ACC112 (cell line): ENCODE measurements around the gene TMEM92.

ENCODE experiments used
- H2AFZ ChIP-seq: fragments of 200-600 bp; sonication (generic); one replicate; pipeline ENCODE4 v1.6.0; 2017; ENCODE audit warnings: antibody characterized with exemption, low read length; ENCODE audit not compliant: unreplicated experiment
- H3K27ac ChIP-seq: fragments of 200-600 bp; sonication (generic); 2 replicates; pipeline ENCODE4 v1.5.1; 2014; ENCODE audit warnings: low read depth, mild to moderate bottlenecking, antibody characterized with exemption, low read length, moderate library complexity
- H3K27me3 ChIP-seq: fragments of 200-600 bp; sonication (generic); 2 replicates; pipeline ENCODE4 v1.6.1; 2014; ENCODE audit warnings: mild to moderate bottlenecking, antibody characterized with exemption, low read length, moderate library complexity, mixed read lengths; ENCODE audit not compliant: insufficient read depth
- H3K36me3 ChIP-seq: fragments of 200-600 bp; sonication (generic); 2 replicates; pipeline ENCODE4 v1.6.1; 2016; ENCODE audit warnings: mild to moderate bottlenecking, antibody characterized with exemption, low read length, moderate library complexity, mixed read lengths; ENCODE audit not compliant: insufficient read depth
- H3K4me1 ChIP-seq: fragments of 200-600 bp; sonication (generic); one replicate; pipeline ENCODE4 v1.6.1; 2016; ENCODE audit warnings: low read length, mixed read lengths; ENCODE audit not compliant: insufficient read depth, unreplicated experiment, control insufficient read depth
- H3K4me3 ChIP-seq: fragments of 200-600 bp; sonication (generic); 2 replicates; pipeline ENCODE4 v1.5.1; 2014; ENCODE audit warnings: mild to moderate bottlenecking, low read depth, low read length
- H3K79me2 ChIP-seq: fragments of 200-600 bp; sonication (generic); one replicate; pipeline ENCODE4 v1.6.0; 2016; ENCODE audit warnings: low read length; ENCODE audit not compliant: control insufficient read depth, unreplicated experiment, insufficient read depth

Gene TMEM92

GRCh38 chr17:50277357-50277754 lies 3.1 kb downstream of the TMEM92 start:
- Histone ChIP-seq H2AFZ (no peak overlapping the region), H3K27ac (no peak overlapping the region; the same call in 1 of the 2 replicates), H3K27me3 (no peaks in the 10 kb centered on the region), H3K79me2 (no peaks in the 10 kb centered on the region), H3K36me3 (peaks cover 4% of the 10 kb centered on the region; the same call in 1 of the 2 replicates), H3K4me3 (no peak overlapping the region), H3K4me1 (peaks cover 40% of the 10 kb centered on the region)

GRCh38 chr17:50278526-50279180 lies 4.4 kb downstream of the TMEM92 start:
- Histone ChIP-seq H3K79me2 (no peaks in the 10 kb centered on the region), H3K27ac (peak overlapping the region; percentile 23; the same call in 1 of the 2 replicates), H3K36me3 (peaks cover 4% of the 10 kb centered on the region; the same call in 1 of the 2 replicates), H2AFZ (no peak overlapping the region), H3K4me3 (no peak overlapping the region), H3K4me1 (peaks cover 37% of the 10 kb centered on the region), H3K27me3 (no peaks in the 10 kb centered on the region)

- peaks cover 4% of the 10 kb centered on the region; the same call in 1 of the 2 replicates for H3K36me3 ChIP-seq
- no peaks in the 10 kb centered on the region for H3K27me3 ChIP-seq
- peaks cover 37% of the 10 kb centered on the region for H3K4me1 ChIP-seq
- peak overlapping the region; percentile 39 for H3K27ac ChIP-seq
- H2AFZ ChIP-seq, result no peak overlapping the region
- no peaks in the 10 kb centered on the region for H3K79me2 ChIP-seq
- no peak overlapping the region for H3K4me3 ChIP-seq
Observed at GRCh38 chr17:50279181-50279526, 4.9 kb downstream of the TMEM92 start.

- Histone ChIP-seq H3K4me3 (no peak overlapping the region), H3K4me1 (peaks cover 37% of the 10 kb centered on the region), H3K27me3 (no peaks in the 10 kb centered on the region), H2AFZ (no peak overlapping the region), H3K36me3 (peaks cover 4% of the 10 kb centered on the region; the same call in 1 of the 2 replicates), H3K79me2 (no peaks in the 10 kb centered on the region), H3K27ac (peak overlapping the region; percentile 39)
Observed at GRCh38 chr17:50279639-50280038, 5.4 kb downstream of the TMEM92 start.

- H3K4me3 ChIP-seq, result no peak overlapping the region
- H3K36me3 ChIP-seq, result peaks cover 4% of the 10 kb centered on the region; the same call in 1 of the 2 replicates
- H3K27me3 ChIP-seq, result no peaks in the 10 kb centered on the region
- no peak overlapping the region for H3K27ac ChIP-seq
- no peaks in the 10 kb centered on the region for H3K79me2 ChIP-seq
- H2AFZ ChIP-seq, result no peak overlapping the region
- H3K4me1 ChIP-seq, result peaks cover 37% of the 10 kb centered on the region
Observed at GRCh38 chr17:50280068-50280467, 5.8 kb downstream of the TMEM92 start.

- Histone ChIP-seq H2AFZ (no peak overlapping the region), H3K79me2 (no peaks in the 10 kb centered on the region), H3K27ac (no peak overlapping the region), H3K4me3 (no peak overlapping the region), H3K27me3 (no peaks in the 10 kb centered on the region), H3K4me1 (peaks cover 37% of the 10 kb centered on the region), H3K36me3 (peaks cover 4% of the 10 kb centered on the region; the same call in 1 of the 2 replicates)
Observed at GRCh38 chr17:50280801-50281441, 6.7 kb downstream of the TMEM92 start.

GRCh38 chr17:50281739-50282401 lies 7.6 kb downstream of the TMEM92 start:
- peaks cover 6% of the 10 kb centered on the region for H3K36me3 ChIP-seq
- H3K4me1 ChIP-seq, result peaks cover 29% of the 10 kb centered on the region
- no peak overlapping the region for H2AFZ ChIP-seq
- H3K4me3 ChIP-seq, result no peak overlapping the region
- no peaks in the 10 kb centered on the region for H3K27me3 ChIP-seq
- no peak overlapping the region for H3K27ac ChIP-seq
- no peaks in the 10 kb centered on the region for H3K79me2 ChIP-seq

- Histone ChIP-seq H3K79me2 (peaks cover 2% of the 10 kb centered on the region), H3K36me3 (peaks cover 9% of the 10 kb centered on the region), H3K27me3 (no peaks in the 10 kb centered on the region), H3K4me1 (peaks cover 29% of the 10 kb centered on the region), H3K4me3 (no peak overlapping the region), H3K27ac (no peak overlapping the region), H2AFZ (no peak overlapping the region)
Observed at GRCh38 chr17:50283246-50283645, 9.0 kb downstream of the TMEM92 start.

- H3K79me2 ChIP-seq, result peaks cover 6% of the 10 kb centered on the region
- H3K4me3 ChIP-seq, result no peak overlapping the region
- H3K36me3 ChIP-seq, result peaks cover 9% of the 10 kb centered on the region
- no peak overlapping the region for H3K27ac ChIP-seq
- H3K27me3 ChIP-seq, result no peaks in the 10 kb centered on the region
- no peak overlapping the region for H2AFZ ChIP-seq
- H3K4me1 ChIP-seq, result peaks cover 29% of the 10 kb centered on the region
Observed at GRCh38 chr17:50283714-50284113, 9.4 kb downstream of the TMEM92 start.

GRCh38 chr17:50285941-50286340 lies 11.7 kb downstream of the TMEM92 start:
- H2AFZ ChIP-seq, result no peak overlapping the region
- no peak overlapping the region for H3K4me3 ChIP-seq
- H3K27me3 ChIP-seq, result no peaks in the 10 kb centered on the region
- H3K79me2 ChIP-seq, result peaks cover 11% of the 10 kb centered on the region
- H3K27ac ChIP-seq, result no peak overlapping the region
- peaks cover 9% of the 10 kb centered on the region for H3K36me3 ChIP-seq
- H3K4me1 ChIP-seq, result peaks cover 34% of the 10 kb centered on the region
